HK-2 (cell line): ENCODE results near the gene RNASEH1.

Experiments used
- DNase-seq: peaks from one replicate; pipeline ENCODE4 v3.0.0-alpha.2; 2018; ENCODE audit not compliant: unreplicated experiment

The RNASEH1 gene, protein sequence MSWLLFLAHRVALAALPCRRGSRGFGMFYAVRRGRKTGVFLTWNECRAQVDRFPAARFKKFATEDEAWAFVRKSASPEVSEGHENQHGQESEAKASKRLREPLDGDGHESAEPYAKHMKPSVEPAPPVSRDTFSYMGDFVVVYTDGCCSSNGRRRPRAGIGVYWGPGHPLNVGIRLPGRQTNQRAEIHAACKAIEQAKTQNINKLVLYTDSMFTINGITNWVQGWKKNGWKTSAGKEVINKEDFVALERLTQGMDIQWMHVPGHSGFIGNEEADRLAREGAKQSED

DNA sequence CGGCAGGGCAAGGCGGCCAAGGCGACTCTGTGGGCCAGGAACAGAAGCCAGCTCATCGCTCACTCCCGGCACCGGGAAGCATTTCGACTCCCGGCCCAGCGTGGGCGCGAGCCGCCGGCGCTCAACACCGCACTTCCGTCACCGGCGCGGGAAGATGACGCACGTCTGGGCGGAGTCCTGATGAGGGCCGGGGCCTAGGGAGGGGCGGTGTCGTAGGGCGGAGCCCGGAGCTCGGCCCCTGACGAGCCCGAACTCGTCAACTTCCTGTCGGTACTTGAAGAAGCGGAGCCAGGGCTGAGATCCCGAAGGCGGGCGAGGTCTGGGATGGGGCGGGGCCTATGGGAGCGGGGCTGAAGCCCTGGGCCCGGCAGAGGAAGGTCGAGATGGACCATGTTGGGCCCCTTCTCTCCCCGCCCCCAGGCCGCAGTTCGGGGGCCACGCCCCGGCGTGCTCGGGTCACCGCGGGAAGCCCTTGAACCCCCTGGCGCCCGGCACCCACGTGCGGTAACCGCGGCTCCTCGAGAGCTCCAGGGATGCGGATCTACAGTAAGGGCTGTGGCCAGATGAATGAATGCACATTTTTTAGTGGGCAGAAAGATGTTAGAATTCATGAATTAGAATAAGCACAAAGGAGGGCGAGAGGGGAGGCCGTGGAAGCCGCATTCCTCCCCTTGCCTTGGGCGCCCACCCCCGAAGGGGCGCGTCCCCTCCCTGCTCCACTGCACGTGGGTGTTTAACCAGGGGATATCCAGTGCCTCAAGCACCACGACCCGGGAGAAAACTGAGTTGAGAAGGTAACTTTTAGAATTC lies at the start of gene RNASEH1:
TSS of gene RNASEH1 (minus strand) at position 129 of the 810 bp plus-strand sequence. CDS start at position 56, 73 bp downstream.
- DNase-seq: peak; percentile 99

DNA sequence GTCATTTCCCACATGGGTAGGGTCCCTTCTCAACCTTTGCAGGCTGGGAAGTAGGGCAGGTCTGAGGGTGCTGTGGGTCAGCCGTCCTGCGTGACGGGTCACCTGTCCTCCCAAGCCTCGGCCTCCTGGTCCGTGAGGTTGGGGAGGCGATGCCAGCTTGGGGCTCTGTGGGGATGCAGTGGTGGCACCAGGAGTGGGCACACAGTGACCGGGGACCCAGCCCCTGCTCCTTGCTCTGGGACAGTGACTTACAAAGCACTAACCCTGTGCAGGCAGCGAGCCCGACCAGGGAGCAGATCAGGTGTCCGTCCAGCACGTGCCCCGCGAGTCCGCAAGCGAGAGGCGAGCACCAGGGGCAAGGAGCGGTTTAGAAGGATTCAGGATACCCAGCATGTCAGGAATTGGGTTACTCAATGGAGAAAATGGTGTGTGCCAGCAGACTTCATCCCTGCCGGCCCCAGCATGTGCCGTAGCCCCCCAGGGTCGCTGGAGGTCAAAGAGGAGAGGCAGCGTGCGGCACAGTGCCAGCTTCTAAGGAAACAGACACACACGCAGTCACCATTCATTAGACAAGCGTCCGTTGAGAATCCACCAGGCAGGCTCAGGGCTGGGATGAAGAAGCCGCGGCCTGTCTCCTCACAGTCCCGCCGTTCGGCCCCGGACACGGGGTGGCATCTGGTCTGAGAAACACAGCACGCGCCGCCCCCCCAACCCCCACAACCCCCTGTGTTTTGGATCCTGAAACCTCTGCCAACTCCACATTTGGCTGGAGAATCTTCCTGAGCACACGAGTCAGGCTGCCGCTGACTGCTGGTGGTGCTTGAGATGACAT lies 48.5 kb upstream of the RNASEH1 start:
- DNase-seq: no peak

GRCh38 chr2:3606028-3606369 lies 47.9 kb upstream of the RNASEH1 start:
- no peak for DNase-seq

- peak; percentile 74 for DNase-seq
Measured at GRCh38 chr2:3604991-3605961, 47.1 kb upstream of the RNASEH1 start.

GRCh38 chr2:3604207-3604877 lies 46.2 kb upstream of the RNASEH1 start:
- DNase-seq: no peak

DNA sequence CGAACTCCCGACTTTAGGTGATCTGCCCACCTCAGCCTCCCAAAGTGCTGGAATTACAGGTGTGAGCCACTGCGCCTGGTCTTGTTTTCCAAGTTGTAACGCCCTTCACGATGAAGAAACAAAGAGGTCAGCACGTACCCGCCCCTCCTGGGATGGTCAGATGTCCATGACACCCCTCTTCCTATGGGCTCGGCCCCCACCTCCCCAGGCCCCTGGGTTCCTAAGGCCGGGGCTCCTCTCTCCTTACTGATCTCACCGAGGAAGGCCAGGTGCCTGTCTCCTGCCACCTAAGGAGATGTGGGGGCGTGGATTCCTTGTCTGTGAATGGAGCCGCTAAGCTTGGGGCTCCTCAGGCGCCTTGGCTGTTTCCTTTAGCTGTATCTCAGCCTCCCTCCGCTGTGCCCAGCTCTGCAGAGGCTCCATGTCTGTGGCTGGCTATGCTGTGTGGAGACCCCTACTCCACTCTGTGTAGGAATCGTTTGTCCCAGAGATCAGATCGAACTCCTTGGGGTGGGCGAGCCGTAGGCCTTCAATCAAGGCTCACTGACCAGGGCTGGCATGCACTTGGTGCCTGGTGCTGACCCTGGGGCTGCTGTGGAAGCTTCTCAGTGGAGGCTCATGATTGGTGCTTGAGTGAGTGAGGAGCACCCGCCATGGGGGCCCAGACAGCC lies 45.5 kb upstream of the RNASEH1 start:
- DNase-seq: no peak

- no peak for DNase-seq
Measured at GRCh38 chr2:3602553-3603339, 44.6 kb upstream of the RNASEH1 start.

- no peak for DNase-seq
Measured at GRCh38 chr2:3601561-3602271, 43.6 kb upstream of the RNASEH1 start.

- DNase-seq: no peak
Measured at GRCh38 chr2:3600256-3600855, 42.2 kb upstream of the RNASEH1 start.

GRCh38 chr2:3598912-3599854 lies 41.0 kb upstream of the RNASEH1 start:
- DNase-seq: no peak

DNA sequence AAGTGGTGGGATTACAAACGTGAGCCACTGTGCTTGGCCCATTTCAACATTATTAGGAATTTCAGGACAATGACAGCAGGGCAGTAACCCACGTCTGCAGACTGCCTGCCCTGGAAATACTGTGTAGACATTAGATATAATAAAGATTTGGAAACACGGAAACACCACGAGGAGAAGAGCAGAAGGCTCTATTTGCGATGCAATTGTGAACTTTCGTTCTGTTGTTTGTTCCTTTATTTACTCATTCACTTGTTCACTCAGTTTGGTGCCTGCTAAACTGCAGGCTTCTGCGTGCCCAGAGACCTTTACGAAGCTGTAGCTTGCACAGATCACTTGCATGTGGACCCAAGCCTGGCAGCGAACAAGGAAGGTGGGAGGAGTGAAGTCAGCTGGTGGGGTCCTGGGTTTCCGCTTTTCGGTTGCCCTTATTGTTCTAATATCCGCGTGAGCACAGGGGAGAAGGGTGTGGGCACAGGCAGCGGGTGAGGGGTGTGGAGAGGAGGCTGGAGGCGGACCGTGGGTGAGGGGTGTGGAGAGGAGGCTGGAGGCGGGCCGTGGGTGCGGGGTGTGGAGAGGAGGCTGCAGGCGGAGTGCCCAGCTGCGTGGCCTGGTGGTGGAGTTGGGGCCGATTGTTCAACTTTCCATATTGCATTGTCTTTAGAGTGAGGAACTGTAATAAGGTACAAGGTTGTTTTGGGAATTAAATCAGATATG lies 40.2 kb upstream of the RNASEH1 start:
- no peak for DNase-seq

DNA sequence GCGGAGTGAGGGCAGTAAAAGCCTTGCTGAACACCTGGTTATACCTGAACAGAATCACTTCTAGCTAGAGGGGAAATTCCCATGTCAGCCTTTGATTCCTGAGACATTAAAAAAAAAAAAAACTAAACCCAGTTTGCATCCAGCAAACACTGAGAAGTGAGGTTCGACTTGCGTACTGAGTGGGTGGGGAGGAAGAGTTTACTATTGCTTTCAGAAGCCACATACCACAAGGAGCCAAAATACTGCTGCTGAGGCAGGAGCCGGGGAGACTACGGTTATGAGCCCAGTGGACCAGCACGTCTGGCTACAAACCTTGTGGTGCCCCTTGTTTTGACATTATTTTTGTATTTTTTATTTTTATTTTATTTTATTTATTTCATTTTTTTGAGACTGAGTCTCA lies 39.4 kb upstream of the RNASEH1 start:
- DNase-seq: no peak

DNA sequence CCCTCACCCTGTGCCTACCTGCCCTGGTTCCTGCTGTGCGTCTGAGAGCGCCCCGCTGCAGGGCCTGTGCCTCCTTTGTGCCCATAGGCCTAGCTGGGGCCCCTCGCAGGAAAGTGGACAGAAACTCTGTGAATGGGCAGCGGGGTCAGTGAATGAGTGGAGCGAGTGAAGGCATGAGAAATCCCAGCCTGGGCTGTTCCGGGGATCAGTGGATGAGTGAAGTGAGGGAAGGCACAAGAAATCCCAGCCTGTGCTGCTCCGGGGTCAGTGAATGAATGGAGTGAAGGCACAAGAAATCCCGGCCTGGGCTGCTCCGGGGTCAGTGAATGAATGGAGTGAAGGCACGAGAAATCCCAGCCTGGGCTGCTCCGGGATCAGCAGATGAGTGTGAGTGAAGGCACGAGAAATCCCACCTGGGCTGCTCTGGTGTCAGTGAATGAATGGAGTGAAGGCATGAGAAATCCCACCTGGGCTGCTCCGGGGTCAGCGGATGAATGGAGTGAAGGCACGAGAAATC lies 38.8 kb upstream of the RNASEH1 start:
- no peak for DNase-seq

GRCh38 chr2:3595985-3596384 lies 37.9 kb upstream of the RNASEH1 start:
- no peak for DNase-seq

GRCh38 chr2:3595404-3595803 lies 37.3 kb upstream of the RNASEH1 start:
- DNase-seq: no peak
